GM18873 (cell line): ENCODE data around the gene NRP1.
"Not testable (repeated sequence)": the region's sequence is repeated elsewhere in the genome, so short reads cannot be mapped to it uniquely, and the experiment has no call there.

Experiments used
- ATAC-seq: cut with Tn5 transposase; IDR thresholded peaks from one replicate; pipeline ENCODE4 v1.9.1; 2021; ENCODE audit warnings: mild to moderate bottlenecking, moderate library complexity, moderate number of reproducible peaks; ENCODE audit not compliant: unreplicated experiment, low FRiP score

The NRP1 gene

DNA sequence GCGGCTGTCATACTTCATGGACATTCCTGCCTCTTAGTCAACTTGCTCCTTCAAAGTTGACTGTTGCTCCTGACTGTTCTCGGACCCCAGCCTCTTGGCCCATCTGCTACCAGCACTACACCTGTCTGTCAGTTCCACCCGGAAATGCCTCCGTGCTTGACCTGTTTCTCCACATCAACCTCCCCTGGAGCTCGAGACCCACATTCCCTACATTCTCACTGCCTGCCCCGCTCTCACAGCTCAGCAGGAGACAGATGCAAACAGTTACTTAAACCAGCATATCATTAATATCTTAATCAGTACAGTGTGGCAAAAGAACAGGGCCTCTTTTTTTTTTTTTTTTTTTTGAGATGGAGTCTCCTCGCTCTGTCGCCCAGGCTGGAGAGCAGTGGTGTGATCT, 174.3 kb downstream of the NRP1 start:
- no peak for ATAC-seq

DNA sequence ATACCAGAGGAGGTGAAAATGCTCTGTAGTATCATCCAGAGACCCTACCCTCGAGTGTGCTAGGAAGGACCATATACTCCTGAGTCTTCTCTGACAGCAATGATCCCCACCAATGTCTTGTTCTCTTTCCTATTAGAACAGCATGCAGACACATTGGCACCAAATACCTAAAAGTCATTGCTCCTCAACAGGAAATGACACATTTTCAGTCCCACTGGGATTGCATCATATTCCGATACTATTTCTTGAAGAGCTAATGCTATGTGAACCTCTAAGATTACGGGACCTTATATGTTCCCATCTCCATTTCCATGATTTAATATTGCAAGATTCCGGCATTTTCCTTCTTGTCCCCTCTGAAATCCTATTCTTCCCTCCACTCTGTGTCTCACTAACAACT, 177.4 kb downstream of the NRP1 start:
- no peak for ATAC-seq

DNA sequence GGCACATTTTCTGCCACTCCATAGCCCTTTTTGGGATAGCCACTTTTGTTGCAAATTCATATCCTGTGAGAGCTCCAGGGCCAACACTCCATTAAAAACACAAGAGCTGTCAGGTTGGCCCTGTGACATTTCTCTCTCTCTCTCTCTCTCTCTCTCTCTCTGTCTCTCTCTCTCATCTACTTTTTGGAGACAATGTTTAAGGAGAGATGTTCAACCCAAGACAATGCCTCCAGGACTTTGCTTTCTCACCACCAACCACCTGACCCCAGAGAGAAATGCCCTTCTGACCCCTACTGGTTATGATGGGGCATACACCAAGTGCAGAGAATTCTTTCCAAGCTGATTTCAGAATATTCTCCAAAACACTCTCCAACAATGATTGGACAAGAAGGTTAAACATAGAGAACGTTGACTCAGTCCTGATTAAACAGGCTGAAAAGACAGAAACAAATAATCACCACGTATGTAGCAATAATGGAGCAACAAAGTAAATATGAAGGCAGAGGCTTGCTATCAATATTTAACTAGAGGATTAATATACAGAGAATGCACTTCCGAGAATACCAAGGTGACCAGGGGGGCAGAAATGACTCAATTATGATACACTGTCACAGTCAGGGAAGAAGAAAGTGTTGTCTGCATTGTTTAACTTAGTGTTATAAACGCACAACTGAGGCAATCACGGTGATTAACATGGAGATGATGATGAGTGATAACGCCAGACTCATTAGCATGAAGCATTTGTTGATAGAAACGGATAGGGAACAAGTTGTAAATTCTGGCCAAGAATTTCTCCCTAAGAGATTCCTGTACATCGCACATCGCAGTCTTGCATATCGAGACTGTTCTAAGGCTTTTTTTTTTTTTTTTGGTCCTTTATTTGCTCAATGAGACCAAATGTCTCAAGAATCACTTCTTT, 178.5 kb downstream of the NRP1 start:
- peak; percentile 58 for ATAC-seq

DNA sequence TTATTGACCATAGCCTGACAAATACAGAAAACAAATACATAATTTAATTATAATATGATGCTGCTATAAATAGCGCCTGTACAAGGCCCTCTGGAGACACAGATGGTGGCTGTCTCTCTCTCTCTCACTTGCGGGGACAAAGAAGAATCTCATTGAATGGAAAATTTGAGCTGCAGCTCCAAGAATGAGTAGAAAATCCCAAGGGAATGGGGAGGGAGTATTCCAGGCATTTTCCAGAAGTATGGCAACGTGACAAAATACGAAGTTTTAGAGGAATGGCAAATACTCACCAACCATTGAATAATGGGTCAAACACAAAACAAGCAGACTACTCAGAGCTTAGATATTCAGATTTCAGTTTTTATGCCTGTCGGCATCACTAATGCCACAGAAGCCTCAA, 179.9 kb downstream of the NRP1 start:
- ATAC-seq: no peak

DNA sequence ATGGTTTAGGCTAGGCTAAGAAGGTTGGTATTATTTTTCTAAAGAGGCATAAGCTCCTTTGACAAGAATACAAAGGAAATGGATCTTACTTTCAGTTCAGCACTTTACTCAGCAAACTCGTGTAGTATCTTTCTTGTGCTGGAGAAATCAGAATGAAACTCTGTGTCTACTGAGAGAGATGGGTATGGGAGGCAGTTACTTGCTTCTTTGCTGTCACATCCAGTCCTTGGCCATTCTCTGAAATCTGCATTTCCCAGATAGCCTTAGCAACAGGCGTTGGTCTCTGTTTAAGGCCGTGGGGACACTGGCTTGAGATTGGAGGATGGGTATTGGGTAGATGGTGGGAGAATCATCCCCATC, 180.5 kb downstream of the NRP1 start:
- no peak for ATAC-seq

DNA sequence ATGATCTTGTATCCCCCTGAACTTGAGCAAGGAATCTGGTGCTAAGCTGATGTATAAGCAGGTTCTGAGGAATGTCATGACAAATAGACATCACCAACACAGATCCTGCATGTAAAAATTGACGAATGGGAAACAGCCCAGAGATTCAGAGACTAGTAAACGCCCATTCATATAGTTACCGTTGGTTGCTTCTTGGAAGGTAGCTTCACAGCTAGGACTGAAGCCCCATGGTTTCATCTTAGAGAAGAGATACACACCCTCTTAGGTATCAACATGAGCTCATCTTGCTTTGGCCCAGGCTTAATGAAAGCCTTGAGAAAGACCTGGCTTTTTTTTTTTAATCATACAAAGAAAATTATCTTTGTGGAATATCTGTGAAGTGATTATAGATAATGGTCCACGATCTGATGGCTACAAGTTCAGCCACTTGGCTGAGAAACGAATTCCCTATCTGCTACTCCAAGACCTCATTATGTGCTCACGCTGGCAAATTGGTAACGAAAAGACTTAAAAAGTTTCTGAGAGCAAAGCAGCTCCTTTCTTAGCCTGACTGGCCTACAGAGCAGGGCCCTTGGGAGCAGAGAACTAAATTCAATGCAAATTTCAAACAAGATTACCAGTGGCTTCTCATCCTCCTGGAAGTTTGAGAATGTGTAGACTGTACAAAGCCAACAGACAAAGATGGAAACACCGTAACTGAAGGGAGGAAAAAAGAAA, 181.1 kb downstream of the NRP1 start:
- no peak for ATAC-seq

DNA sequence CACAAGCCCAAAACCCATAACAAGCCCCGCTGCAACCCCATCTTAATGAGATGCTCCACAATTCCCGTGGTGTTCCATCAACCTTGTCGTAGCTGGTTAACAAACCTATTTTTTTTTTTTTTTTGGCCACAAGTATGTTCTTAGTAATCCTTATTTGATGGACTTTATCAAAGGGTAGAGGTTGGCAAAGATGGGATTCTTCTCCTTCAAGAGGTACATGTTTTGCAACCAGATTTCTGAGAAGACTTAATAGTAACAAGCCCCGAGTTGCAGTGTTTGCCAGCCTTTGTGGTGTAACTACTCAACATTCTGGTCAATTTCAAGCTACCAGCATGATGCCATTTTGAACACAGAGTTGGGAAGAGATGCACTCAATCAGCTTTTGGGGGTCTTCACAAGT, 181.7 kb downstream of the NRP1 start:
- ATAC-seq: no peak

DNA sequence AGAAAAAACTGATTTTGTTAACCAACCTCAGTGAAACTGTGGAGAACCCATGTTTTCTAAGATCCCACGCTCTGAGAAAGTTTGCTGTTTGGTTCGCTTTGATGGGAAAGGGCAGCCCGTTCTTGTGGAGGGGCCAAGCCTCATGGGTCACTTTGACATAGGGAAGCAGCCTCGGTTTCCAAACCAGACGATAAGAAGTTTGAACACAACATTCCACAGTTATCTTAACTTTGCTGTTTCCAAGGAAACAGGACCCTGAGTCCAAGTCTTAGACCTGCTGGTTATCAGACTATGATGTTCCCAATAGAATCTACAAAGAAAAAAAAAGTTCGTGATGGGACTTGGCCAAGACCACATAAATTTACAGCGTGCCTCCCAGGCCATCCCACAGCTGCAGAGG, 182.3 kb downstream of the NRP1 start:
- no peak for ATAC-seq

DNA sequence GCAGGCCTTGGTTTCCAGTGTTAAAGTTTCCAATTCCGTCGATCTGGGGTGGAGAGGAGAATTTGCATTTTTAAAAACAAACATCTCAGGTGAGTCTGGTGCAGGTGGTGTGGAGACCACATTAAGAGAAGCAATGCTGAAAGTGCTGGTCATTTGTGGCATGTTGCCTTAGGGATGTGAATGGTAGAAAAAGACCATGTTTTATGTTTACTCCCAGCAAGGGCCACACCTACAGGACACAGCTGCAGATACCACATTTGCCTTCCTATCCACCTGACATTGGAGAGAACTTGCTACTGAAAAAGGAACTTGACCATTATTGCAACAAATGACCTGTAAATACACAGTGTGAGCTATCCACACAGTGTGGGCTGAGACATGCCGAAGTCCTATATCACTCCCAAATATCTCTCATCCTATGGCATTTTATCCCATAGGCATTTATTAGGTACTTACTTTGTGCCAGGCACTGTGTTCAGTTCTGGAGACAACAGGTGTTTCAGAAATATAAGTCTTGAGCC, 183.1 kb downstream of the NRP1 start:
- peak; percentile 43 for ATAC-seq

DNA sequence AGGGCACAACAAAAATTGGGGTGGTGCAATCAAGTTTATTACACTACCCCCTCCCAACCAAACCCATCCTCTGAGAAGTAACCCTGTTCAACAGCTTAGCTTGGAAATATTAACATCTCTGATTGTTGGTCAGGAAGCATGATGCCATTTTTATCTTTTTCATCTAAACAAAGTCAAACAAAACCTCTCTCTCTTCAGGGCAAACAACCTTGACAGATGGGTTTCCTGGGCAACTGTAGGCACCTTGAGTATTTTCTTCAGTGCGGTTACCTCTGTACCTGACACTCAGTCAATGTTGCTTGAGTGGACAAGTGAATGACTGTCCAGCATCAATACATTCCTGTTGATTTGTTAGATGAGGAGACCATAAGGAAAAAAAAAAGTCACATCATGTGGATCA, 183.6 kb downstream of the NRP1 start:
- ATAC-seq: no peak

DNA sequence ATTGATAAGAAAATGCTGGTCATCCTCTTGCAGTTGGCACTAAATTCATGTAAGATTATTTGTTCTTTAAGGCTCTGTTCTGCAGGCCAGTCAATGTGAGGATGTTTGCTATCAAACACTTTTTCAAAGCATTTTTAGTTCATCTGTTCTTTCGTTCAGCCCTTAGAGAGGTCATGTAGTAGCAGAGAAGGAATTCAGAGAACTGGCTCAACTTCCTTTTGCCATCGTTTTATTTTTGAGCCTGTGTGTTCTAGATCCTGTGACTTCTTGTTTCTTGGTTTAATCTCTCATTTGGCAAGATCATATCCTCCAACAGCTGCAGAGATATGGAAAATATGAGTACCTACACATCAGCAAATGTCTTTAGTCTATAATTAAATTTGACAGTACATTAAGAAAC, 184.3 kb downstream of the NRP1 start:
- no peak for ATAC-seq

DNA sequence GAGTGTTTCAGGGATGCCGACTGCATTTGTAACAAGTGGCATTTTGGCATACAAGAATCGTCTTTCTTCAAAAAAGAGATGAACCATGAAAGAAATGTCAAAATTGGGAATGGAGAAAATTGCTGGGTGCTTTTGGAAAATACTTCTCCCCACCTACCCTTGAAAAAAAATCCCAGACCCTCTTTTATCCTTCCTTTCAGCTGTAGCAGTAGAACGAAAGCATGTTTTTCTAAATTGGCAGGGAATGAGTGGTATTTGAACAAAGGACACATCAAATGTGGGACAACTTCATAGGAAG, 187.5 kb downstream of the NRP1 start:
- no peak for ATAC-seq

DNA sequence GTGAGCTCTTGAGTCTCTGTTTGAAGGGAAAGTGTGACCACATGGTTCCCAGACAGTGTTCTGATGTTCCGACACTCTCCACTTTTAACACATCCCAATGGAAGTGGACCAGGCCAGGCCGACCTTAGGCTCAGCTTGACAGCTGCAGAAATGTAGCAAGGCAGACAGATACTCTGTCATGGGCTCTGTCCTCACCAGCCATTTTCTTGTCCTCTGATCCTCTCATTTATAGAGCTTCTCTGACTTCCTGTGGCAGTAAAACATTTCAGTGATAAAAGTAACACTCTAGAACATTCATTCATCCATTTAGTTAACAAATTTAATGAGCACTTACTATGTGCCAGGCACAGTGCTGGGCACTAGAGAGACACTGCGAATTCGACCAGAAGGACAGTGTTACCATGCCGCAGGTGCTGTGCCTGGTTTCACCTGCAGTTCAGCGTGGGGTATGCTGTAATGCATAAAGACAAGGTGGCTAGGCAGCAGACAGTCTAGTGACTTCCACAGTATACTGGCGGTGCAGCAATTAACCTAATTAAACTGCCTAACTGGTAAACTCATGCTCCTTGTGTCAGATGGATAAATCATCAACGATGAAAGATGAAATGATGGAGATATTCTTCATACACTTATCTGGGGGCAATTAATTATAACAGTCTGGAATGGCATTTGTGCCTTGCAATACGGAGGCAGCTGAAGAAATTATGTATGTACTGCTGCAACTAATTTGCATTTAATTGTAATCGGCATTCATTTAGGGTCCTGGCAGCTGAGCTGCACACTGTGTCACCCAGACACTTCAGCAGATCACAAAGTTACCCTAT, 188.1 kb downstream of the NRP1 start:
- ATAC-seq: no peak

DNA sequence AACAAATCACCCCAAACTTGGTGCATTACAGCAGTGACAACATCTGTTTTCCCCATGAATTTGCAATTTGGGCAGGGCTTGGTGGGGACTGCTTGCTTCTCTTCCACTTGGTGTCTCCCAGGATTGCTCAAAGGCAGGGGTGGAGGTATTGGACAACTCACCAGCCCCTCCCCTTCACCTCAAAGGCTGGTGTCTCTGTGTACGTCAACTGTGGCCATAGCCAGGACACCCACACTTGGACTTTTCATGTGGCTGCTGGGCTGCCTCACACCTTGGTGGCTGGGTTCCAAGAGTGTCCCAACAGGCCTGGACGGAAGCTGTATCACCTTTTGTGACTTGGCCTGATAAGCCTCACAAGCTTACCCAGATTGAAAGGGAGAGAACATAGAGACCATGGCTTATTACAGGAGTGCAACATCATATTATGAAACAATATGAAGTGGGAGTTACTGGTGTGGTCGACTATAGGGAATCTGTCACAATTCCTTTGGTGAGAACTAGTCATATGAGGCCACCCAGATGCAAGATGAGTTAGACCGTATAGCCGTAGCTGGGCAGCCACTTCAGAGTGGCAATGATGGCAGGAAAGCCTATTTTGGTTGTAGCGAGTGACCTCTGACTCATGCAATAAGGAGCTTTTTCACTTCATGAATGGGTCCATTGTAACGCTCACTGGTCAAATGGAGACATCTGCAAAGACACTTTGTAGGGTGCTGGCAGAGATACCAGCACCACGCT, 188.8 kb downstream of the NRP1 start:
- ATAC-seq: no peak

DNA sequence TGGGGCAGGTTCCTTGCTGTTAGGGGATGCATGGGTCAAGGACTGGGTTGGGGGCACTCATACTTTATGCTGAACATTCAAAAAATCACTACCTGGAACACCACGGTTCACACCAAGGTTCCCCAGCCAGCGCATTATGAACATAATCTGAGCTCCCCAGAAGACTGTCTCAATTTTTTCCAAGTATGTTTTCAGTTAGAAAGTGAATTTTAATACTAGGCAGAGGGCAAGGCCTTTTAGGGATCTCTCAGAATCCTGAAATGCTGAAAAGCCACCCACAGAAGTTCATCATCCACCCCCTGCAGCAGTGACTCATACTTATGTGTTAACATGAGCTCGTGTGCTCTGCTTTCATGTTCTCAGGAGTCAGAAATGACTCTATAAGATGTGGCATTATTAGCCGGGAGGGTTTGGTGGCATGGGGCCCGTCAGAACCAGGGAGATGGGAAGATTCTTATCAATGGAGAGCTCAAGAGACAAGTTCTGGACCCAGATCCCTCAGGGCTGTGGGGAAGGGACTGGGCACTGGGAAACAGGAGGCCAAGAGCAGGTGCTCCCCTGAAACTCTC, 191.2 kb downstream of the NRP1 start:
- ATAC-seq: peak; percentile 48

DNA sequence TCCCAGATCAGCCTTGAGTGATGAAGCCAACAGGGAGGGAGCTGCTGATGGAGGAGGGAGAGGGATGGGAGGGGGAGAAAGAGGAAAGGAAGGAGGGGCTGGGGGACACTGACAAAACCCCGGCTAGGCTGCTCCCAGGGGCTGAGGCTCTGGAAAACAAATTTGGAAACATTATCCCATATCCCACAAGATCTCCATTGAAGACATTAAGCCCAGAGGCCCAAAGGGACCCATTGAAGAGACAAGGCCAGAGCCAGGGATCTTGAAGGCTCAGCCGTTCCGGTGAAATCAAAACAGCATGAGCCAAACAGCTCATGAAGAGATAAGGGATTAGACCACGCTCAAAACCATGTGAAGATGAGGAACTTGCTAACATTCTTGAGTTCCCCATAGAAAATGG, 192.2 kb downstream of the NRP1 start:
- no peak for ATAC-seq

DNA sequence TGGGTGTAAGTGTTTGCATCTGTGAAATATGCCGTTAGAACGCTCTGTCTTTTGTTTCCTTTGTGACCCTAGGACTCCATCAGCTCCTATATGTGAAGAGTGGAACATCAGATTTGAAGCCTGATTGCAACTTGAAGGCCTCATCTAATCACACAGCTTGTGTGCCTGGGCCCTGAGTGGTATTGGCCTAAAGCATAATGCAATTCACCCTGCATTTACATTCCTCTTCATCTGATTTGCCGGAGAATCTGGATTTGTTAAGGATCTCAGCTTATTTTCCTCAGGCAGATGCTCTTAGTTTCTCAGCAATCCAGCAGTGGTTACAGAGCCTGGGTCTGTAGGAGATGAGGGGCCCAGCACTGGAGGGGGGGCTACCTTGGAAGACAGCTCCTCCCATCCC, 193.2 kb downstream of the NRP1 start:
- ATAC-seq: no peak

DNA sequence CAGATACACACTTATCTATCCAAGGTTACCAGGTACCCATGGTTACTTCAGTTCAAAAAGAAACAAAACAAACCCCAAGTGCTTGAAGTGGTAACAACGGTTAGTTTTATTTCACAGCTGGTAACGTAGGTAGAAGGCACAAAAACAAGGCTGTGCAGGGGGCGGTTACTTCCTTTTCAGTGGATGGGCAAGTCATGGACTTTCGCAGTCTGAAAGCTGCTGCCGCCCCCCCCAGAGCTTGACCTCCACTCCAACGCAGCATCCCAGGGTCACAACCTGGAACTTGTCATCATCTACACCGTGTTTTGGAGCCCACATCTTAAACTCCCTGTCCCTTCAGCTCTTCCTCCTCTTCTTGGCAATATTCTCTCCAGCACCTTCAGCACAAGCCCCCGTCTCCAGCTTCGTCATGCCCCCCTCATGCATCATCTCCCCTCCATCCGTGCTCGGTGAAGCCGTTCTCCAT, 195.3 kb downstream of the NRP1 start:
- no peak for ATAC-seq

DNA sequence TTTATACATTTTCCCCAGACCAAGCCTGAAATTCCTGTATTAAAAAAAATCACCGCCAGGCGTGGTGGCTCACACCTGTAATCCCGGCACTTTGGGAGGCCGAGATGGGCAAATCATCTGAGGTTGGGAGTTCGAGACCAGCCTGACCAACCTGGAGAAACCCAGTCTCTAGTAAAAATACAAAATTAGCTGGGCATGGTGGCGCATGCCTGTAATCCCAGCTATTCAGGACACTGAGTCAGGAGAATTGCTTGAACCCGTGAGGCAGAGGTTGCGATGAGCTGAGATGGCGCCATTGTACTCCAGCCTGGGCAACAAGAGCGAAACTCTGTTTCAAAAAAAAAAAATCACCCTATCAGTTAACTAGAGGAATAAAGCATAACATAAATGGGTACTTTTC, 195.8 kb downstream of the NRP1 start:
- ATAC-seq: not testable (repeated sequence)
